LNCaP clone FGC (cell line): ENCODE measurements around the gene CCNQ.
A peak's percentile ranks its signal among the peaks of the same experiment; 100 is the strongest.

ENCODE experiments used
- DNase-seq: peaks from one replicate; pipeline ENCODE4 v3.0.0-alpha.2; 2011; ENCODE audit warnings: low read depth
- H3K4me3 ChIP-seq: 2 replicates; pipeline ENCODE4 v1.5.1; 2011; ENCODE audit warnings: mild to moderate bottlenecking, low read depth, low read length, control low read depth
- TF ChIP-seq, protein P1 (sequence below): IDR thresholded peaks from 2 replicates; pipeline ENCODE4 v1.5.1; 2012; ENCODE audit warnings: mild to moderate bottlenecking; ENCODE audit not compliant: control insufficient read depth, insufficient read depth; ENCODE audit errors: extremely low read depth

CCNQ gene

GRCh38 chrX:153561337-153561736, 37.6 kb downstream of the CCNQ start:
- no peak for DNase-seq
- TF ChIP-seq, protein P1, sequence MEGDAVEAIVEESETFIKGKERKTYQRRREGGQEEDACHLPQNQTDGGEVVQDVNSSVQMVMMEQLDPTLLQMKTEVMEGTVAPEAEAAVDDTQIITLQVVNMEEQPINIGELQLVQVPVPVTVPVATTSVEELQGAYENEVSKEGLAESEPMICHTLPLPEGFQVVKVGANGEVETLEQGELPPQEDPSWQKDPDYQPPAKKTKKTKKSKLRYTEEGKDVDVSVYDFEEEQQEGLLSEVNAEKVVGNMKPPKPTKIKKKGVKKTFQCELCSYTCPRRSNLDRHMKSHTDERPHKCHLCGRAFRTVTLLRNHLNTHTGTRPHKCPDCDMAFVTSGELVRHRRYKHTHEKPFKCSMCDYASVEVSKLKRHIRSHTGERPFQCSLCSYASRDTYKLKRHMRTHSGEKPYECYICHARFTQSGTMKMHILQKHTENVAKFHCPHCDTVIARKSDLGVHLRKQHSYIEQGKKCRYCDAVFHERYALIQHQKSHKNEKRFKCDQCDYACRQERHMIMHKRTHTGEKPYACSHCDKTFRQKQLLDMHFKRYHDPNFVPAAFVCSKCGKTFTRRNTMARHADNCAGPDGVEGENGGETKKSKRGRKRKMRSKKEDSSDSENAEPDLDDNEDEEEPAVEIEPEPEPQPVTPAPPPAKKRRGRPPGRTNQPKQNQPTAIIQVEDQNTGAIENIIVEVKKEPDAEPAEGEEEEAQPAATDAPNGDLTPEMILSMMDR = no peak
- no peak overlapping the region for H3K4me3 ChIP-seq

GRCh38 chrX:153560466-153560865, 38.5 kb downstream of the CCNQ start:
- no peak overlapping the region for H3K4me3 ChIP-seq
- no peak for DNase-seq
- TF ChIP-seq, protein P1 = no peak

GRCh38 chrX:153560000-153560399, 38.9 kb downstream of the CCNQ start:
- DNase-seq = no peak
- H3K4me3 ChIP-seq = no peak overlapping the region
- TF ChIP-seq, protein P1 = no peak

DNA sequence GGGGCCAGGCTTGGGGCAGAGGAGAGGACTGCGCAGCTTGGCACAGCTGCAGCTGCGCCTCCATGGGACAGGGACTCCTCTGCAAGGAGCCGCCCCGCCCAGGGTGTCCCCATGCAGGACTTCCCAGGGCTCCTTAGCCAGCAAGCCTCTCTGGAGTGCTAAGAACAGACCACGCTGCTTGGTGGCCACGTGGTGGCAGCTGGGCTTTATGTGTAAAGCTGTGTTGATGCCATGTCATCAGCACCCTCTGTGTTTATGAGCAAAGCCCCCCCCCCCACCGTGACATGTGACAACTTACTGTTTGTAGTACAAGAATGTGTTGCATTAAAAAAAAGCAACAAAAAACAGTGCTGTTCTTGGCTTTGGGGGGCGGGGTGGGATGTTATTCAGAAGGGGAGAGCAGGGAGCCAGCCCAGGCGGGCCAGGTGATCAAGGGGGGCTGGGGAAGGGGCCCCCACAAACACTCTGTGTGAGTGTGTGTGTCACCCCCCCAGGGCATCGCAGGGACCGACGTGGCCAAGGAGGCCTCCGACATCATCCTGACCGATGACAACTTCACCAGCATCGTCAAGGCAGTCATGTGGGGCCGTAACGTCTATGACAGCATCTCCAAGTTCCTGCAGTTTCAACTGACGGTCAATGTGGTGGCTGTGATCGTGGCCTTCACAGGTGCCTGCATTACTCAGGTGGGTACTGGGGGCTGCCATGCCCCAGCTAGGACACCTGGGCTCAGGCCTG, 41.2 kb downstream of the CCNQ start:
- no peak for DNase-seq
- H3K4me3 ChIP-seq = no peak overlapping the region
- TF ChIP-seq, protein P1 = no peak

DNA sequence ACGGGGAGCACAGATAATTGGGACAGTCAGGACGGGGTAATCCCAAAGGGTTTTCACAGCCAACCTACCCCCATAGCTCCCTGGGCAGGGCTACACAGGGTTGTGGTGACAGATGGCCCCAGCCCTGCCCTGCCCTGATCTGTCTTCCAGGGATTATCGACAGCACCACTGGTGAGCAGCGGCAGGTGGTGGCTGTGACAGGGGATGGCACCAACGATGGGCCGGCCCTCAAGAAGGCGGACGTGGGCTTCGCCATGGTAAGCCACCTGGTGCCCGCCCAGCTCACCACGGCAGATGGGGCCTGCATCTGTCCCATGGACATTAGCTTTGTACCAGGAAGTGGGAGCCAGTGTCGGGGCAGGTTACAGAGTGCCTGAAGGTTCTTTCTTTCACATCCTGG, 42.2 kb downstream of the CCNQ start:
- no peak overlapping the region for H3K4me3 ChIP-seq
- TF ChIP-seq, protein P1 = no peak
- DNase-seq = no peak

GRCh38 chrX:153554519-153555167, 44.3 kb downstream of the CCNQ start:
- H3K4me3 ChIP-seq = no peak overlapping the region
- DNase-seq = no peak
- TF ChIP-seq, protein P1 = peak; percentile 70
